Transverse colon (tissue), 4 donors: ENCODE measurements around the gene SCTR. TPM values are rescaled to one million over a fixed set of nuclear protein-coding genes. Genes with fewer than 3 reads are reported as not detected.

ENCODE experiments used
- DNase-seq: peaks from one replicate; pipeline ENCODE4 v3.0.0-alpha.2; 2019
- H3K27ac ChIP-seq, 4 donors: fragments of 200-600 bp; sonication (generic); 2 replicates each; pipeline ENCODE4 v1.5.1; 2016 to 2018; ENCODE audit warnings: inconsistent platforms in 4 of 4
- H3K27me3 ChIP-seq: fragments of 200-600 bp; sonication (generic); 2 replicates; pipeline ENCODE4 v1.5.1; 2017; ENCODE audit warnings: inconsistent platforms
- H3K36me3 ChIP-seq, 4 donors: fragments of 200-600 bp; sonication (generic); 2 replicates each; pipeline ENCODE4 v1.5.1; 2017 to 2019; ENCODE audit warnings: inconsistent platforms in 4 of 4
- H3K4me1 ChIP-seq, 4 donors: fragments of 200-600 bp; sonication (generic); 2 replicates each; pipeline ENCODE4 v1.5.1; 2017 to 2020; ENCODE audit warnings: inconsistent platforms in 4 of 4
- H3K4me3 ChIP-seq, 4 donors: fragments of 200-600 bp; sonication (generic); 1 replicate in 1 of 4; 2 replicates in 3 of 4; pipeline versions ENCODE4 v1.5.1 to v1.6.1; 2017 to 2019; ENCODE audit warnings: inconsistent platforms in 4 of 4
- H3K9me3 ChIP-seq, 2 donors: fragments of 200-600 bp; sonication (generic); 2 replicates each; pipeline ENCODE4 v1.5.1; 2017 to 2019; ENCODE audit warnings: inconsistent platforms in 2 of 2
- EP300 ChIP-seq: sonication (generic); formaldehyde crosslinking; IDR thresholded peaks from one replicate; pipeline ENCODE4 v1.6.1; 2017; ENCODE audit warnings: antibody characterized with exemption, low read depth
- POLR2A ChIP-seq: fragments of 450-650 bp; IDR thresholded peaks from one replicate; pipeline ENCODE4 v1.6.1; 2016; ENCODE audit warnings: antibody characterized with exemption, mild to moderate bottlenecking, moderate library complexity
- POLR2AphosphoS5 ChIP-seq, 3 donors: sonication (generic); formaldehyde crosslinking; IDR thresholded peaks; one replicate each; pipeline ENCODE4 v1.6.1; 2016; ENCODE audit warnings: antibody characterized with exemption in 3 of 3
- WGBS, 2 donors: methylation state at CpG; one replicate each; pipeline ENCODE4 v1.1.5; 2018; ENCODE audit warnings: low coverage in 1 of 2; 5-methylcytosine and 5-hydroxymethylcytosine counted together
- in situ Hi-C, 4 donors: fragments of 200-750 bp; cut with MboI; loops; one replicate each; pipeline versions ENCODE4 v1.15.0 to v1.15.1; 2017; ENCODE audit warnings: low sequenced_read_pairs in 3 of 4, low pct_ligation_motif_present in 1 of 4, low pct_unique_long_range_greater_than_20kb in 1 of 4
- intact Hi-C: fragments of 100-400 bp; cut with DNase I; formaldehyde crosslinking; loops from one replicate; pipeline ENCODE4 v1.15.1; 2023; ENCODE audit warnings: low total_unique reads
- total RNA-seq, 4 donors: library from RNA; depleted of rRNA; stranded (reverse); fragments of >200 nt; gene quantifications; one replicate each; pipeline ENCODE4 v1.1.0, GENCODE V29; 2016
- TF ChIP-seq, protein P1 (sequence below), 5 experiments: fragments of 200-600 bp in 3 of 5; fragments of 450-650 bp in 2 of 5; sonication (generic) in 3 of 5; IDR thresholded peaks; 1 replicate in 2 of 5; 2 replicates in 3 of 5; pipeline ENCODE4 v1.5.1; 2016 to 2017; ENCODE audit warnings: antibody characterized with exemption in 5 of 5, inconsistent platforms in 3 of 5, mild to moderate bottlenecking in 2 of 5, moderate library complexity in 1 of 5

SCTR gene
- total RNA-seq, 4 donors from 2014 or later = not detected

DNA sequence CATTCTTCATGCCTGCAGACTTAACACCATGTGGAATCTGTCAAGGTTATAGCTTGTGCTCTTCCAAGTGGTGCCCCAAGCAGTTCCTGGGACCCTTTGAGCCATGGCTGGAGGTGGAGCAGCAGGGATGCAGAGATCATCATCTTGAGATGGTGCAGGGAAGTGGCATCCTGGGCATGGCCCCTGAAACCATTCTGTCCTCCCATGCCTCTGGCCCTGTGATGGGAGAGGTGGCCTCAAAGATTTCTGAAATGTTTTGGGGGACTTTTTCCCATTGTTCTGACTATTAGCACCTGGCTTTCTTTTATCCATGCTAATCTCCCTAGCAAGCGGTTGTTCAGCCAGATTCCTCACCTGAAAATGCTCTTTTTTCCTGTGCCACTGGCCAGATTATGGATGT lies 103.0 kb downstream of the SCTR start:
- H3K27me3 ChIP-seq = no peaks in the 10 kb centered on the region
- DNase-seq = no peak
- peak overlapping the region in 3 of 4 donors; percentile 7 to 48 (median 26) for H3K27ac ChIP-seq
- no peaks in the 10 kb centered on the region for H3K9me3 ChIP-seq
- intact Hi-C loops (no loop called here), in situ Hi-C loops (loop anchor here in 1 of 4 donors (25.0 kb wide), 1 partner anchor 241 kb away; no protein-coding TSS in a partner anchor)
- no peaks in the 10 kb centered on the region for H3K36me3 ChIP-seq
- H3K4me1 ChIP-seq = peaks cover 0 to 71% (median 19%) of the 10 kb centered on the region in 4 donors
- 86 to 93% methylated on average over 1 of the region's 1 CpG for WGBS, 2 donors
- TF ChIP-seq EP300 (no peak), POLR2A (no peak), POLR2AphosphoS5 (IDR thresholded peaks at IDR 0.05) (no peak)
- TF ChIP-seq, protein P1, sequence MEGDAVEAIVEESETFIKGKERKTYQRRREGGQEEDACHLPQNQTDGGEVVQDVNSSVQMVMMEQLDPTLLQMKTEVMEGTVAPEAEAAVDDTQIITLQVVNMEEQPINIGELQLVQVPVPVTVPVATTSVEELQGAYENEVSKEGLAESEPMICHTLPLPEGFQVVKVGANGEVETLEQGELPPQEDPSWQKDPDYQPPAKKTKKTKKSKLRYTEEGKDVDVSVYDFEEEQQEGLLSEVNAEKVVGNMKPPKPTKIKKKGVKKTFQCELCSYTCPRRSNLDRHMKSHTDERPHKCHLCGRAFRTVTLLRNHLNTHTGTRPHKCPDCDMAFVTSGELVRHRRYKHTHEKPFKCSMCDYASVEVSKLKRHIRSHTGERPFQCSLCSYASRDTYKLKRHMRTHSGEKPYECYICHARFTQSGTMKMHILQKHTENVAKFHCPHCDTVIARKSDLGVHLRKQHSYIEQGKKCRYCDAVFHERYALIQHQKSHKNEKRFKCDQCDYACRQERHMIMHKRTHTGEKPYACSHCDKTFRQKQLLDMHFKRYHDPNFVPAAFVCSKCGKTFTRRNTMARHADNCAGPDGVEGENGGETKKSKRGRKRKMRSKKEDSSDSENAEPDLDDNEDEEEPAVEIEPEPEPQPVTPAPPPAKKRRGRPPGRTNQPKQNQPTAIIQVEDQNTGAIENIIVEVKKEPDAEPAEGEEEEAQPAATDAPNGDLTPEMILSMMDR (IDR thresholded peaks at IDR 0.05) = no peak
- no peak overlapping the region for H3K4me3 ChIP-seq

DNA sequence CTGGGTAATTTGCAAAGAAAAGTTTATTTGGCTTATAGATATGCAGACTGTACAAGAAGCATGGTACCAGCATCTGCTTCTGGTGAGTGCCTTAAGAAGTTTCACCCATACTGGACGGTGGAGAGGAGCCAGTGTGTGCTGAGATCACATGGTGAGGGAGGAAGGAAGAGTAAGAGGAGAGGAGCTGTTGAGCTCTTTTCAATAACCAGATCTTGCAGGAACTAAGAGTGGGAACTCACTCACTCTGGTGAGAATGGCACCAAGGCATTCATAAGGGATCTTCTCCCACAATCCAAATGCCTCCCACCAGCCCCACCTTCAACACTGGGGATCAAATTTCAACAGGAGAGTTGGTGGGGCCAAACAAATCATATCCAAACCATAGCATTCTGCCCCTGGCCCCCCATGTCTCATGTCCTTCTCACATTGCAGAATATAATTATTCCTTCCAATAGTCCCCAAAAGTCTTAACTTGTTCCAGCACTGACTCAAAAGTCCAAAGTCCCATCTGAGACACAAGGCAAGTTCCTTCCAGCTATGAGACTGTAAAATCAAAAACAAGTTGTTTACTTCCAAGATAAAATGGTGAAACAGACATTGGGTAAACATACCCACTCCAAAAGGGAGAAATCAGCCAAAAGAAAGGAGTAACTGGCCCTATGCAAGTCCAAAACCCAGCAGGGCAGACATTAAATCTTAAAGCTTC lies 104.3 kb downstream of the SCTR start:
- peaks cover 0 to 59% (median 13%) of the 10 kb centered on the region in 4 donors for H3K4me1 ChIP-seq
- no peaks in the 10 kb centered on the region for H3K27me3 ChIP-seq
- H3K36me3 ChIP-seq = no peaks in the 10 kb centered on the region
- TF ChIP-seq, protein P1 (IDR thresholded peaks at IDR 0.05) = no peak
- TF ChIP-seq POLR2AphosphoS5 (IDR thresholded peaks at IDR 0.05) (no peak), POLR2A (no peak), EP300 (no peak)
- H3K27ac ChIP-seq = peak overlapping the region in 3 of 4 donors; percentile 26 to 48 (median 45)
- in situ Hi-C loops = loop anchor here in 1 of 4 donors (25.0 kb wide), 1 partner anchor 242 kb away; no protein-coding TSS in a partner anchor
- DNase-seq = no peak
- no peak overlapping the region for H3K4me3 ChIP-seq
- WGBS, 2 donors = 62% methylated on average over 1 of the region's 1 CpG; no CpG with 5 or more reads in 1 of the 2 donors
- intact Hi-C loops = no loop called here
- no peaks in the 10 kb centered on the region for H3K9me3 ChIP-seq

DNA sequence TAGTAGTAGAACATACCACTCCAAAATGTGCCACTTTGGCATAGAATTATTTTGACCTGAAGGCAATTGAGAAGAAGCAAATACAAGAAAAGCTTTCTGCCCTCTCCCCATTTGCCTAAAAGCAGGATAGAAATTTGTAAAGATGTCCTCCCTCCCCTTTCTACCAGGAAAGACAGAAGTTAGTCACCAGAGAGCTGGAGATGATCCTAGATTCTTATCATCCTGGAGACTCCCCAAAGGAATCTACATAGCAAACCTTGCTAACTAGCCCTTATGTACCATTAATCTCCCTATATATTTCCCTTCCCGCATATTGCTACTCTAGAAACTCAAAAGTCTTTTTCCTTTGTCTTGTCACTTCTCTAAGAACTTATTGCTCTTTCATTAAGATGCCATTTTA lies 105.2 kb downstream of the SCTR start:
- intact Hi-C loops = no loop called here
- H3K4me1 ChIP-seq = peaks cover 0 to 50% (median 10%) of the 10 kb centered on the region in 4 donors
- H3K4me3 ChIP-seq = no peak overlapping the region
- no peaks in the 10 kb centered on the region for H3K36me3 ChIP-seq
- WGBS, 2 donors = 83 to 88% methylated on average over 1 of the region's 1 CpG
- no peak for DNase-seq
- no peak overlapping the region for H3K27ac ChIP-seq
- TF ChIP-seq POLR2A = no peak
- TF ChIP-seq EP300 = no peak
- no peak for TF ChIP-seq POLR2AphosphoS5 (IDR thresholded peaks at IDR 0.05)
- TF ChIP-seq, protein P1 (IDR thresholded peaks at IDR 0.05) = no peak
- no peaks in the 10 kb centered on the region for H3K27me3 ChIP-seq
- in situ Hi-C loops = loop anchor here in 1 of 4 donors (25.0 kb wide), 1 partner anchor 243 kb away; no protein-coding TSS in a partner anchor
- no peaks in the 10 kb centered on the region for H3K9me3 ChIP-seq

DNA sequence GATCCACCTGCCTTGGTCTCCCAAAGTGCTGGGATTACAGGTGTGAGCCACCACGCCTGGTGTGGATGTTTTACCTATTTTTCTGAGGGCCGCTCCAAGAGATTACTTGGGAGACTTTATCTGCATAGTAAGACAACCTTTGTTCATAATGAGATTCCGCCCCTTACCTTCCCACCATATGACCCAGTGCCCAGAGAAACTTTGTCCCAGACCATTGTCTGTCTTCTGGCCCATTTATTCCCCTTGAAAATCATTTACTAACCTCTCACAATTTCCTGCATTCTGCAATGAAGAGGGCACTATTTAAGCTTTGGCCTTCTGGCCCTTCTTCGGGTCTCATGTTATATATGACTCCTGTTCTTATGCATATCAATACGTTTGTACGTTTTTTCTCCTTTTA lies 106.4 kb downstream of the SCTR start:
- 70 to 71% methylated on average over 3 to 6 of the region's 6 CpGs for WGBS, 2 donors
- no peak for TF ChIP-seq POLR2A
- TF ChIP-seq EP300 = no peak
- TF ChIP-seq, protein P1 (IDR thresholded peaks at IDR 0.05) = no peak
- no peak for TF ChIP-seq POLR2AphosphoS5 (IDR thresholded peaks at IDR 0.05)
- no peak overlapping the region for H3K27ac ChIP-seq

More for the DNA sequence above, 106.4 kb downstream of the SCTR start:
- H3K36me3 ChIP-seq = no peaks in the 10 kb centered on the region
- no peak for DNase-seq
- intact Hi-C loops = no loop called here
- no peaks in the 10 kb centered on the region for H3K27me3 ChIP-seq
- H3K4me1 ChIP-seq = peaks cover 0 to 39% (median 7%) of the 10 kb centered on the region in 4 donors
- in situ Hi-C loops = loop anchor here in 1 of 4 donors (25.0 kb wide), 1 partner anchor 244 kb away; no protein-coding TSS in a partner anchor
- H3K9me3 ChIP-seq = no peaks in the 10 kb centered on the region
- no peak overlapping the region for H3K4me3 ChIP-seq
